Stimulated activated CD8-positive, alpha-beta memory T cell treated with anti-CD3 and anti-CD28 coated beads, Interleukin-12 subunit alpha, Interleukin-12 subunit beta, amount 100 ng/mL, for 1 hour (primary cell): ENCODE measurements around the gene DEFB119.
"Not testable (repeated sequence)": the region's sequence is repeated elsewhere in the genome, so short reads cannot be mapped to it uniquely, and the experiment has no call there.

Experiments
- DNase-seq: peaks from one replicate; pipeline ENCODE4 v3.0.0-alpha.2; 2020; ENCODE audit warnings: low read depth

The DEFB119 gene, protein sequence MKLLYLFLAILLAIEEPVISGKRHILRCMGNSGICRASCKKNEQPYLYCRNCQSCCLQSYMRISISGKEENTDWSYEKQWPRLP

GRCh38 chr20:31390490-31390889, at the start of gene DEFB119:
Gene DEFB119 (minus strand): TSS chr20:31390590. CDS start chr20:31390483, 107 bp downstream.
- no peak for DNase-seq

- DNase-seq: no peak
Observed at GRCh38 chr20:31430568-31431115, 40.3 kb upstream of the DEFB119 start.

GRCh38 chr20:31427576-31427975, 37.2 kb upstream of the DEFB119 start:
- not testable (repeated sequence) for DNase-seq

- not testable (repeated sequence) for DNase-seq
Observed at GRCh38 chr20:31426891-31427551, 36.6 kb upstream of the DEFB119 start.

- no peak for DNase-seq
Observed at GRCh38 chr20:31425797-31426196, 35.4 kb upstream of the DEFB119 start.

DNA sequence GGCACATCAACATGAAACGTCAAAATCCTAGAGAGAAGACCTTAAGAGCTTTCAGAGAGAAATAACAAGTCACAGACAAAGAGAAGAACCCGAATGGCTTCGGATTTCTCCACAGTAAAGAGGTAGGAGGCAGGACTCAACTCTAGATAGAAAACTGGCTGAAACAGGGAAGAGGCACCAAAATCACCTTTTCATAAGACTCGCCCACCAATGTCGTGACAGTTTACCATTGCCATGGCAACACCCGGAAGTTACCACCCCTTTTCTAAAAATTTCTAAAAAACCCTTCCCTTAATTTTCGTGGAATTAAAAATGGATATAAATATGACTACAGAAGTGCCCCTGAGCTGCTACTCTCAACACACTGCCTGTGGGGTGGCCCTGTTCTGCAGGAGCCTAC, 27.9 kb upstream of the DEFB119 start:
- DNase-seq: no peak

- DNase-seq: no peak
Observed at GRCh38 chr20:31415653-31416052, 25.3 kb upstream of the DEFB119 start.

DNA sequence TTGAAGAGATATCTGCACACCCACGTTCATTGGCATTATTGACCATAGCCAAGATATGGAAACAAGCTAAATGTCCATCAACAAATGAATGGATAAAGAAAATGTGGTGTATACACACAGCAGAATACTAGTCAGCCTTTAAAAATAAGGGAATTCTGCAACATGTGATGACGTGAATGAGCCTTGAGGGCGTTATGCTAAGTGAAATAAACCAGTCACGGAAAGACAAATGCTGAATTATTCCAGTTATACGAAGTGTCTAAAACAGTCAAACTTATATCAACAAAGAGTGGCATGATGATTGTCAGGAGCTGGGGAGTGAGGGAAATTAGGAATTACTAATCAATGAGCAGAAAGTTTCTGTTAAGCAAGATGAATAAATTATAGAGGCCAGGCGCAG, 24.0 kb upstream of the DEFB119 start:
- DNase-seq: no peak

GRCh38 chr20:31410011-31410410, 19.6 kb upstream of the DEFB119 start:
- no peak for DNase-seq

GRCh38 chr20:31406115-31406514, 15.7 kb upstream of the DEFB119 start, which contains the start of gene DEFB121:
Gene DEFB121 (minus strand): TSS chr20:31406215. CDS start chr20:31406152, 63 bp downstream.
- no peak for DNase-seq

GRCh38 chr20:31403886-31404285, 13.5 kb upstream of the DEFB119 start:
- no peak for DNase-seq

DNA sequence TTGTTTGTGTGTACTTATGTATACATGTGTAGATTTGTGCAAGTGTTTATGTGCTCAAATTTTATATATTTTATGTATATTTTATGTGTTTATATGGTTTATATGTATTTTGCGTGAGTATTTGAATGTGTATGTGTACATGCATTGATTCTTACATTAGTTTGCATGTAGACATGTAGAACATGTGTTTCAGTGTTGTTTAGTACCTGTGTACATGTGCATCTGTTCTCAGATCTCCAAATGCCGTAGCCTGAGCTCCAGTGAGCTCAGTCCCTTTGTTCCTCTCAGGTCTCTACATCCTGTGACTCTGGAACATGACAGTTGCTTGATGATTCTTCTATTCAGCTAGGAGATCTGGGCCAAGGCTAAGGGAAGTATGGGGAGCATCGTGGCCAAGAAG, 4.5 kb upstream of the DEFB119 start:
- DNase-seq: no peak

- DNase-seq: no peak
Observed at GRCh38 chr20:31392836-31393235, 2.4 kb upstream of the DEFB119 start.

GRCh38 chr20:31374346-31374745, 16.0 kb downstream of the DEFB119 start:
- no peak for DNase-seq

- DNase-seq: no peak
Observed at GRCh38 chr20:31368301-31368700, 22.1 kb downstream of the DEFB119 start, which contains the start of gene DEFB118. Gene DEFB118 (plus strand): TSS chr20:31368601. CDS start chr20:31368651, 50 bp downstream.

- not testable (repeated sequence) for DNase-seq
Observed at GRCh38 chr20:31364272-31364671, 26.1 kb downstream of the DEFB119 start.

DNA sequence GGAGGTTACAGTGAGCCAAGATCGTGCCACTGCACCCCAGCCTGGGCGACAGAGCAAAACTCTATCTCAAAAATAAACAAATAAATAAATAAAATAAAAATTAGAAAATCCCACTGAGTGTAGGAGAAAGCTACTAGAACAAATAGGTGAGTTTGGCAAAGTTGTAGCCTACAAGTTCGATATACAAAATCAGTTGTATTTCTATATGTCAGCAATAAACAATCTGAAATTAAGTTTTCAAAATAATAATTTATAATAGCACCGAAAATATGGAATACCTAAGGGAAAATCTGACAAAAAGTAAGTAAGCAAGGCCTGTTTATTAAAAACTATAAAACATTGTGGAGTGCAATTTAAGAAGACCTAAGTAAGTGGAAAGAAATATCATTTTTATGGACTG, 27.1 kb downstream of the DEFB119 start:
- no peak for DNase-seq

GRCh38 chr20:31355981-31356380, 34.4 kb downstream of the DEFB119 start:
- DNase-seq: no peak

- DNase-seq: no peak
Observed at GRCh38 chr20:31341470-31341869, 48.9 kb downstream of the DEFB119 start.

GRCh38 chr20:31330893-31331292, 59.5 kb downstream of the DEFB119 start:
- DNase-seq: no peak
